ENCODE results near the gene CSN1S1.
"Not testable (repeated sequence)": the region's sequence is repeated elsewhere in the genome, so short reads cannot be mapped to it uniquely, and the experiment has no call there.

Gene CSN1S1

GRCh38 chr4:69930768-69931167 is at the start of gene CSN1S1:
Gene CSN1S1, plus strand, starts transcription at chr4:69931068. Its CDS starts 1,488 bp downstream, at chr4:69932556.
- no peaks in the 10 kb centered on the region for H3K36me3 ChIP-seq (ENCODE audit: control insufficient read depth, insufficient read depth, low read length)
- H3K9ac ChIP-seq (ENCODE audit: low read length) = no peak within 1 kb of the TSS
- H3K27ac ChIP-seq (ENCODE audit: low read depth, low read length) = no peak within 1 kb of the TSS
- no peaks in the 10 kb centered on the region for H3K27me3 ChIP-seq (ENCODE audit: control insufficient read depth, insufficient read depth, low read length)
- no peak within 1 kb of the TSS for H3K4me3 ChIP-seq (ENCODE audit: low read length)
- no peaks in the 10 kb centered on the region for H3K4me1 ChIP-seq (ENCODE audit: control insufficient read depth, insufficient read depth, low read length)

- Histone ChIP-seq H3K27me3 (ENCODE audit: control insufficient read depth, insufficient read depth, low read length) (no peaks in the 10 kb centered on the region), H3K4me1 (ENCODE audit: control insufficient read depth, insufficient read depth, low read length) (no peaks in the 10 kb centered on the region), H3K4me3 (ENCODE audit: low read length) (no peak overlapping the region), H3K27ac (ENCODE audit: low read depth, low read length) (no peak overlapping the region), H3K36me3 (ENCODE audit: control insufficient read depth, insufficient read depth, low read length) (no peaks in the 10 kb centered on the region), H3K9ac (ENCODE audit: low read length) (no peak overlapping the region)
Measured at GRCh38 chr4:69881173-69881773, 49.6 kb upstream of the CSN1S1 start.

- no peak overlapping the region for H3K27ac ChIP-seq (ENCODE audit: low read depth, low read length)
- H3K4me3 ChIP-seq (ENCODE audit: low read length) = no peak overlapping the region
- no peak overlapping the region for H3K9ac ChIP-seq (ENCODE audit: low read length)
- no peaks in the 10 kb centered on the region for H3K27me3 ChIP-seq (ENCODE audit: control insufficient read depth, insufficient read depth, low read length)
- no peaks in the 10 kb centered on the region for H3K36me3 ChIP-seq (ENCODE audit: control insufficient read depth, insufficient read depth, low read length)
- no peaks in the 10 kb centered on the region for H3K4me1 ChIP-seq (ENCODE audit: control insufficient read depth, insufficient read depth, low read length)
Measured at GRCh38 chr4:69882150-69882549, 48.7 kb upstream of the CSN1S1 start.

GRCh38 chr4:69888336-69888735 is 42.5 kb upstream of the CSN1S1 start:
- no peaks in the 10 kb centered on the region for H3K27me3 ChIP-seq (ENCODE audit: control insufficient read depth, insufficient read depth, low read length)
- H3K36me3 ChIP-seq (ENCODE audit: control insufficient read depth, insufficient read depth, low read length) = no peaks in the 10 kb centered on the region
- H3K4me1 ChIP-seq (ENCODE audit: control insufficient read depth, insufficient read depth, low read length) = no peaks in the 10 kb centered on the region
- no peak overlapping the region for H3K27ac ChIP-seq (ENCODE audit: low read depth, low read length)
- no peak overlapping the region for H3K4me3 ChIP-seq (ENCODE audit: low read length)
- no peak overlapping the region for H3K9ac ChIP-seq (ENCODE audit: low read length)

GRCh38 chr4:69894186-69894585 is 36.7 kb upstream of the CSN1S1 start:
- Histone ChIP-seq H3K4me3 (ENCODE audit: low read length) (no peak overlapping the region), H3K27ac (ENCODE audit: low read depth, low read length) (no peak overlapping the region), H3K9ac (ENCODE audit: low read length) (no peak overlapping the region), H3K36me3 (ENCODE audit: control insufficient read depth, insufficient read depth, low read length) (no peaks in the 10 kb centered on the region), H3K4me1 (ENCODE audit: control insufficient read depth, insufficient read depth, low read length) (no peaks in the 10 kb centered on the region), H3K27me3 (ENCODE audit: control insufficient read depth, insufficient read depth, low read length) (no peaks in the 10 kb centered on the region)

GRCh38 chr4:69894721-69895120 is 36.1 kb upstream of the CSN1S1 start:
- H3K9ac ChIP-seq (ENCODE audit: low read length) = no peak overlapping the region
- no peaks in the 10 kb centered on the region for H3K4me1 ChIP-seq (ENCODE audit: control insufficient read depth, insufficient read depth, low read length)
- no peaks in the 10 kb centered on the region for H3K27me3 ChIP-seq (ENCODE audit: control insufficient read depth, insufficient read depth, low read length)
- no peaks in the 10 kb centered on the region for H3K36me3 ChIP-seq (ENCODE audit: control insufficient read depth, insufficient read depth, low read length)
- H3K27ac ChIP-seq (ENCODE audit: low read depth, low read length) = no peak overlapping the region
- no peak overlapping the region for H3K4me3 ChIP-seq (ENCODE audit: low read length)

- no peaks in the 10 kb centered on the region for H3K27me3 ChIP-seq (ENCODE audit: control insufficient read depth, insufficient read depth, low read length)
- H3K9ac ChIP-seq (ENCODE audit: low read length) = no peak overlapping the region
- no peak overlapping the region for H3K27ac ChIP-seq (ENCODE audit: low read depth, low read length)
- H3K4me3 ChIP-seq (ENCODE audit: low read length) = no peak overlapping the region
- no peaks in the 10 kb centered on the region for H3K36me3 ChIP-seq (ENCODE audit: control insufficient read depth, insufficient read depth, low read length)
- H3K4me1 ChIP-seq (ENCODE audit: control insufficient read depth, insufficient read depth, low read length) = no peaks in the 10 kb centered on the region
Measured at GRCh38 chr4:69896530-69897116, 34.2 kb upstream of the CSN1S1 start.

GRCh38 chr4:69907151-69907550 is 23.7 kb upstream of the CSN1S1 start:
- Histone ChIP-seq H3K9ac (ENCODE audit: low read length) (no peak overlapping the region), H3K4me1 (ENCODE audit: control insufficient read depth, insufficient read depth, low read length) (no peaks in the 10 kb centered on the region), H3K36me3 (ENCODE audit: control insufficient read depth, insufficient read depth, low read length) (no peaks in the 10 kb centered on the region), H3K27ac (ENCODE audit: low read depth, low read length) (no peak overlapping the region), H3K27me3 (ENCODE audit: control insufficient read depth, insufficient read depth, low read length) (no peaks in the 10 kb centered on the region), H3K4me3 (ENCODE audit: low read length) (no peak overlapping the region)

- no peaks in the 10 kb centered on the region for H3K4me1 ChIP-seq (ENCODE audit: control insufficient read depth, insufficient read depth, low read length)
- no peak overlapping the region for H3K4me3 ChIP-seq (ENCODE audit: low read length)
- H3K36me3 ChIP-seq (ENCODE audit: control insufficient read depth, insufficient read depth, low read length) = no peaks in the 10 kb centered on the region
- no peak overlapping the region for H3K27ac ChIP-seq (ENCODE audit: low read depth, low read length)
- no peak overlapping the region for H3K9ac ChIP-seq (ENCODE audit: low read length)
- no peaks in the 10 kb centered on the region for H3K27me3 ChIP-seq (ENCODE audit: control insufficient read depth, insufficient read depth, low read length)
Measured at GRCh38 chr4:69909195-69909594, 21.7 kb upstream of the CSN1S1 start.

GRCh38 chr4:69910016-69910782 is 20.7 kb upstream of the CSN1S1 start:
- no peaks in the 10 kb centered on the region for H3K36me3 ChIP-seq (ENCODE audit: control insufficient read depth, insufficient read depth, low read length)
- H3K4me1 ChIP-seq (ENCODE audit: control insufficient read depth, insufficient read depth, low read length) = no peaks in the 10 kb centered on the region
- H3K27ac ChIP-seq (ENCODE audit: low read depth, low read length) = no peak overlapping the region
- H3K9ac ChIP-seq (ENCODE audit: low read length) = no peak overlapping the region
- H3K4me3 ChIP-seq (ENCODE audit: low read length) = no peak overlapping the region
- no peaks in the 10 kb centered on the region for H3K27me3 ChIP-seq (ENCODE audit: control insufficient read depth, insufficient read depth, low read length)

GRCh38 chr4:69920874-69921273 is 10.0 kb upstream of the CSN1S1 start:
- H3K27me3 ChIP-seq (ENCODE audit: control insufficient read depth, insufficient read depth, low read length) = no peaks in the 10 kb centered on the region
- H3K4me3 ChIP-seq (ENCODE audit: low read length) = no peak overlapping the region
- H3K4me1 ChIP-seq (ENCODE audit: control insufficient read depth, insufficient read depth, low read length) = no peaks in the 10 kb centered on the region
- H3K36me3 ChIP-seq (ENCODE audit: control insufficient read depth, insufficient read depth, low read length) = no peaks in the 10 kb centered on the region
- H3K9ac ChIP-seq (ENCODE audit: low read length) = no peak overlapping the region
- no peak overlapping the region for H3K27ac ChIP-seq (ENCODE audit: low read depth, low read length)

- H3K9ac ChIP-seq (ENCODE audit: low read length); H3K27ac ChIP-seq (ENCODE audit: low read depth, low read length); H3K36me3 ChIP-seq (ENCODE audit: control insufficient read depth, insufficient read depth, low read length); H3K4me3 ChIP-seq (ENCODE audit: low read length); H3K4me1 ChIP-seq (ENCODE audit: control insufficient read depth, insufficient read depth, low read length); H3K27me3 ChIP-seq (ENCODE audit: control insufficient read depth, insufficient read depth, low read length): not testable (repeated sequence)
Measured at GRCh38 chr4:69923782-69924410, 7.0 kb upstream of the CSN1S1 start.
